HG03139 (cell line): Measurements from ENCODE around the gene GABBR2.
"Not testable (repeated sequence)": the region's sequence is repeated elsewhere in the genome, so short reads cannot be mapped to it uniquely, and the experiment has no call there.

Experiments
- ATAC-seq: cut with Tn5 transposase; IDR thresholded peaks from one replicate; pipeline ENCODE4 v1.9.1; 2021; ENCODE audit not compliant: unreplicated experiment

Gene GABBR2

GRCh38 chr9:98517761-98518160 is 191.0 kb downstream of the GABBR2 start:
- ATAC-seq, result no peak

GRCh38 chr9:98516897-98517503 is 191.7 kb downstream of the GABBR2 start:
- ATAC-seq, result no peak

GRCh38 chr9:98516205-98516896 is 192.4 kb downstream of the GABBR2 start:
- ATAC-seq, result no peak

- no peak for ATAC-seq
Measured at GRCh38 chr9:98515506-98516204, 193.1 kb downstream of the GABBR2 start.

- no peak for ATAC-seq
Measured at GRCh38 chr9:98514841-98515240, 193.9 kb downstream of the GABBR2 start.

GRCh38 chr9:98508217-98508919 is 200.4 kb downstream of the GABBR2 start:
- not testable (repeated sequence) for ATAC-seq

GRCh38 chr9:98506422-98507054 is 202.2 kb downstream of the GABBR2 start:
- no peak for ATAC-seq

GRCh38 chr9:98504298-98505282 is 204.1 kb downstream of the GABBR2 start:
- no peak for ATAC-seq

GRCh38 chr9:98503867-98504266 is 204.9 kb downstream of the GABBR2 start:
- ATAC-seq, result no peak

- no peak for ATAC-seq
Measured at GRCh38 chr9:98502976-98503325, 205.8 kb downstream of the GABBR2 start.

- ATAC-seq, result no peak
Measured at GRCh38 chr9:98502311-98502975, 206.3 kb downstream of the GABBR2 start.

- ATAC-seq, result no peak
Measured at GRCh38 chr9:98501819-98502218, 206.9 kb downstream of the GABBR2 start.

- ATAC-seq, result not testable (repeated sequence)
Measured at GRCh38 chr9:98501259-98501658, 207.5 kb downstream of the GABBR2 start.

GRCh38 chr9:98500337-98500919 is 208.3 kb downstream of the GABBR2 start:
- no peak for ATAC-seq

- ATAC-seq, result no peak
Measured at GRCh38 chr9:98495530-98495929, 213.2 kb downstream of the GABBR2 start.

GRCh38 chr9:98494852-98495251 is 213.9 kb downstream of the GABBR2 start:
- no peak for ATAC-seq

GRCh38 chr9:98491828-98492227 is 216.9 kb downstream of the GABBR2 start:
- no peak for ATAC-seq

- no peak for ATAC-seq
Measured at GRCh38 chr9:98491231-98491651, 217.5 kb downstream of the GABBR2 start.
